ENCODE data around the gene ACTR2. TPM values are rescaled to one million over a fixed set of nuclear protein-coding genes. Genes with fewer than 3 reads are reported as not detected.
A peak's percentile ranks its signal among the peaks of the same experiment; 100 is the strongest.
"Not testable (repeated sequence)": the region's sequence is repeated elsewhere in the genome, so short reads cannot be mapped to it uniquely, and the experiment has no call there.

ACTR2 gene
- total RNA-seq (ENCODE audit: low replicate concordance): 97.1 and 127 TPM in 2 replicates

DNA sequence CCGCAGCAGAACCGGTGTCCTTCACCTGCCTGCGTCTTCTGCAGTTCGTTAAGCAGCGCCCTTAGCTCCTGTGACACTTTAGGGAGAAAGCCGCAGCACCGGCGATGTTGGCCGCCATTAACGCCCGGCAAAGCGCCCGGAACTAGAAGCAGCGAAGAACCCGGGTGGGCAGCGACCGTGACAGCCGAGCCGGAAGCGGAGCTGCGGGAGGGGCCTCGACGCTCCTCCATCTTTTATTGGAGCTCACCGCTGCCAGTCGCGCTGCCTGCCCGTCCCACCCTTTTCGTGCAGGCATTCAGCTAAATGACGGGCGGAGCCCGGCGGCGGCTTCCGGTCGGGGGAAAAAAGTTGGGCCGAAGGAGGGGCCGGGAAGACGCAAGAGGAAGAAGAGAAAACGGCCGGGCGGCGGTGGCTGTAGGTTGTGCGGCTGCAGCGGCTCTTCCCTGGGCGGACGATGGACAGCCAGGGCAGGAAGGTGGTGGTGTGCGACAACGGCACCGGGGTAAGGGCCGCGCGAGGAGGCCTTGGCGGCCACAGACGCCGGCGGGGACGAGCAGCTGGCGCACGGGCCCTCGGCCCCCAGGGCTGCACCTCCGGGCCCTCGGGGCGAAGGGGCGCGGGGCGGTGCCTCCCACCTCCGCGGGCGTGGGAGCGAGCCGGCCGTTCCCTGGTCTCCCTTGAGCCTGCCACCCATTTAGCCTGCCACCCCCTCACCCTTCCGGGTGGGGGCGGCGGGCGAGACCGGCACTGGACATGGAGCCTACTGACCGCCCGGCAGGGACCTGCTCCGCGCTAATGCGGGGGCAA is at the start of gene ACTR2:
TSS of gene ACTR2 (plus strand) at position 376 of the 807 bp plus-strand sequence. CDS start at position 455, 79 bp downstream.
- TF ChIP-seq, protein P1, sequence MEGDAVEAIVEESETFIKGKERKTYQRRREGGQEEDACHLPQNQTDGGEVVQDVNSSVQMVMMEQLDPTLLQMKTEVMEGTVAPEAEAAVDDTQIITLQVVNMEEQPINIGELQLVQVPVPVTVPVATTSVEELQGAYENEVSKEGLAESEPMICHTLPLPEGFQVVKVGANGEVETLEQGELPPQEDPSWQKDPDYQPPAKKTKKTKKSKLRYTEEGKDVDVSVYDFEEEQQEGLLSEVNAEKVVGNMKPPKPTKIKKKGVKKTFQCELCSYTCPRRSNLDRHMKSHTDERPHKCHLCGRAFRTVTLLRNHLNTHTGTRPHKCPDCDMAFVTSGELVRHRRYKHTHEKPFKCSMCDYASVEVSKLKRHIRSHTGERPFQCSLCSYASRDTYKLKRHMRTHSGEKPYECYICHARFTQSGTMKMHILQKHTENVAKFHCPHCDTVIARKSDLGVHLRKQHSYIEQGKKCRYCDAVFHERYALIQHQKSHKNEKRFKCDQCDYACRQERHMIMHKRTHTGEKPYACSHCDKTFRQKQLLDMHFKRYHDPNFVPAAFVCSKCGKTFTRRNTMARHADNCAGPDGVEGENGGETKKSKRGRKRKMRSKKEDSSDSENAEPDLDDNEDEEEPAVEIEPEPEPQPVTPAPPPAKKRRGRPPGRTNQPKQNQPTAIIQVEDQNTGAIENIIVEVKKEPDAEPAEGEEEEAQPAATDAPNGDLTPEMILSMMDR (IDR thresholded peaks at IDR 0.05; ENCODE audit: insufficient read depth, low read length): no peak
- peak within 1 kb of the TSS; percentile 89 for H3K4me3 ChIP-seq (ENCODE audit: low read depth, low read length)
- peak; percentile 96 for DNase-seq (ENCODE audit: low read depth)

DNA sequence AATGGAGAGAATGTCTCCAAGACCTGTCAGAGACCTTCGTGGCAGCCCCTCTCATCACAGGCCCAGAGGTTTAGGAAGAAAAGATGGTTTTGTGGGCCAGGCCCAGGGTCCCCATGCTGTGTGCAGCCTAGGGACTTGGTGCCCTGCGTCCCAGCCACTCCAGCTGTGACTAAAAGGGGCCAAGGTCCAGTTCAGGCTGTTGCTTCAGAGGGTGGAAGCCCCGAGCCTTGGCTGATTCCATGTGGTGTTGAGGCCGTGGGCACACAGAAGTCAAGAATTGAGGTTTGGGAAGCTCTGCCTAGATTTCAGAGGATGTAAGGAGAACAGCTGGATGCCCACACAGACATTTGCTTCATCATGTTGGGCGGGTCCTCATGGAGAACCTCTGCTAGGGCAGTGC is 45.1 kb upstream of the ACTR2 start:
- H3K4me3 ChIP-seq (ENCODE audit: low read depth, low read length): no peak overlapping the region
- TF ChIP-seq, protein P1 (IDR thresholded peaks at IDR 0.05; ENCODE audit: insufficient read depth, low read length): no peak
- no peak for DNase-seq (ENCODE audit: low read depth)

DNA sequence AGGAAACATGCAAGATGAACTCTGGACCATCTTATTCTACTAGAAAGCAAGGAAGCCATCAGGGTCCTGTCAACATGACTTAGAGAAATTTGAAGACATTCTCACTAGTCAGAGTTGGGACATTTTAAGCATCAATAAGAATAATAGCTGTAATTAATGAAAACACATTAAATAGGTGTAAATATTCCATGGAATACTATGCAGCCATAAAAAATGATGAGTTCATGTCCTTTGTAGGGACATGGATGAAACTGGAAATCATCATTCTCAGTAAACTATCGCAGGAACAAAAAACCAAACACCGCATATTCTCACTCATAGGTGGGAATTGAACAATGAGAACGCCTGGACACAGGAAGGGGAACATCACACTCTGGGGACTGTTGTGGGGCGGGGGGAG is 44.2 kb upstream of the ACTR2 start:
- H3K4me3 ChIP-seq (ENCODE audit: low read depth, low read length); DNase-seq (ENCODE audit: low read depth): not testable (repeated sequence)

DNA sequence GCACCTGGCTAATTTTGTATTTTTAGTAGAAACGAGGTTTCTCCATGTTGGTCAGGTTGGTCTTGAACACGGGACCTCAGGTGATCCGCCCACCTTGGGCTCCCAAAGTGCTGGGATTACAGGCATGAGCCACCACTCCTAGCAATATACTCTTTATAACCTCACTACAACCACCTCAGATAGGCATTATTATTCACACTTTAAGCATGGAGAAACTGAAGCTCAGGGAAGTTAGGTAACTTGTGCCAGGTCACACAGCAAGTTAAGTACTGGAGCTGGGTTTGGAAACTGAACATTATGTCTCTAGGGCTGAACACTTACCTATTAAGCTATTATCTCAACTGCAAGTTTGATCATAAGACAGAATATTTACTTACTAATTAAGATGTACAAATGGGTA is 42.6 kb upstream of the ACTR2 start:
- TF ChIP-seq, protein P1 (IDR thresholded peaks at IDR 0.05; ENCODE audit: insufficient read depth, low read length): no peak
- DNase-seq (ENCODE audit: low read depth): no peak
- no peak overlapping the region for H3K4me3 ChIP-seq (ENCODE audit: low read depth, low read length)

DNA sequence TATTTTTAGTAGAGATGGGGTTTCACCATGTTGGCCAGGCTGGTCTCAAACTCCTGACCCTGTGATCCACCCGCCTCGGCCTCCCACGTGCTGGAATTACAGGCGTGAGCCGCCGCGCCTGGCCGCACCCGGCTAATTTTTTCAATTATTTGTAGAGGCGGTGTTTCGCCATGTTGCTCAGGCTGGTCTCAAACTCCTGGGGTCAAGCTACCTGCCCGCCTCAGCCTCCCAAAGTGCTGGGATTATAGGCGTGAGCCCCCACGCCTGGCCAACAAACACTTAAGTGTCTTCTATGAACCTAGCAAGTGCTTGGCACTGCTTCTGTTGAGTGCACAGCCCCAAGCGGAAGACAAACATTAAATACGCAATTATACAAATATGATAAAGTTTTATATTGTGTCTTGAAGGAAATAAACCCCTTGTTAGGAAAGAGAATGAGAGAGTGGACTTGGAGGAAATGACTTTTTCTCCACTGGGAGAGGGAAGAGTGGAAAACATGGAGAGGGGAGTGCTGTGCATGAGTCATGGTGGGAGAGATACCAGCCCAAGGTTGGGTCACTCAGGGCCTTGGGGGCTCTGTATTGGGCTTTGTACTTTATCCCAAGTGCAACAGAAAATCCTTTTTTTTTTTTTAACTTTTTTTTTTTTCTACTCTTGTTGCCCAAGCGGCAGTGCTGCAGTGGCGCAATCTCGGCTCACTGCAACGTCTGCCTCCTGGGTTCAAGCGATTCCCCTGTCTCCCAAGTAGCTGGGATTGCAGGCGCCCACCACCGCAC is 41.4 kb upstream of the ACTR2 start:
- no peak for DNase-seq (ENCODE audit: low read depth)
- TF ChIP-seq, protein P1 (IDR thresholded peaks at IDR 0.05; ENCODE audit: insufficient read depth, low read length): no peak
- H3K4me3 ChIP-seq (ENCODE audit: low read depth, low read length): no peak overlapping the region

DNA sequence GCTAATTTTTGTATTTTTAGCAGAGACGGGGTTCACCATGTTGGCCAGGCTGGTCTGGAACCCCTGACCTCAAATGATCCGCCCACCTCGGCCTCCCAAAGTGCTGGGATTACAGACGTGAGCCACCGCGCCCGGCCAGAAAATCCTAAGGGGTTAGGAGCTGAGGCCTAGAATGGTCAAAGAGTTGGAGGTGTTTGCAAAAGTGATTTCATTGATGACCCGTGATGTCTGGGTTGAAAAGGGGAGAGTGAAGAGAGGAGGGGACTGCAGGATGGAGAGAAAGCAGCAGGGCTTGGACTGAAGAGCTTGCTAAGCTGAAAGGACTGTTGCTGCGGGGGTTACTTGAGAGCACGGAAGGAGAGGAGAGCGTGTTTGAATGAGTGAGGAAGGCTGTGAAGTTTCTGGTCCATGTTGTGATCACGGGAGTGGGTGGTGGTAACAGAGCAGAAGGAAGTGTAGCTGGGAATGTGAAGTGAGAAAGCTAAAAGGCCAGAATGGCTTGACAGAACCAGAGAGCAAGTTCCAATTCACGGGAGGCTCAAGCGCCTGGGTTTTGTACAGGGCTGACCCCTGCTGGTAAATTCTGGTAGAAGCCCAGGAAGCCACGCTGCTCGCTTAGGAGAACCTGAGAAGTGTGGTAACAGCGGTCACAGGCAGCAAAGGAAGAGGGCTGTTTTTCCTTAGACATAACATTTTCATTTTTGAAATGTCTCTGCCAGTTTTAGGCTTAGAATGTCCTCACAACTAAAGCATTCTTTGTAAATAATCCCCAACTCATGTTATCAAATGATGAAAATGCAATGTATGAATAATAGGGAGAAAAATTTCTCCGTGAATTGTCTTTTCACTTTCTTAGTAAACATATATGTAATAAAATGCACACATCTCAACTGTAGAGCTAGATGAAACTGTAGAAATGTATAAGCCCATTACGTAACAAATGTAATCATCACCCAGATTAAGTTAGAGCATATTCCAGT is 40.5 kb upstream of the ACTR2 start:
- H3K4me3 ChIP-seq (ENCODE audit: low read depth, low read length): no peak overlapping the region
- DNase-seq (ENCODE audit: low read depth): peak; percentile 84
- TF ChIP-seq, protein P1 (IDR thresholded peaks at IDR 0.05; ENCODE audit: insufficient read depth, low read length): peak; percentile 91
